Activated T-helper 1 cell treated with anti-CD3 and anti-CD28 coated beads, Interleukin-12 subunit alpha, Interleukin-12 subunit beta, Interleukin-2, Interleukin-4 antibody, amounts not matched to agents 30 ng/mL and 10 ng/mL and 1 ng/mL, durations not matched to agents 14 hours and 24 hours and 36 hours (primary cell): Measurements from ENCODE around the gene GAL3ST2. TPM values are rescaled to one million over a fixed set of nuclear protein-coding genes. Genes with fewer than 3 reads are reported as not detected.
"Not testable (repeated sequence)": the region's sequence is repeated elsewhere in the genome, so short reads cannot be mapped to it uniquely, and the experiment has no call there.

Experiments used
- DNase-seq: peaks from one replicate; pipeline ENCODE4 v3.0.0; 2021; ENCODE audit warnings: low spot score
- H3K27ac Mint-ChIP-seq: one replicate; pipeline ENCODE4 v1.8.0; 2021; ENCODE audit warnings: mild to moderate bottlenecking, mixed read lengths
- H3K27me3 Mint-ChIP-seq: one replicate; pipeline ENCODE4 v1.8.0; 2022; ENCODE audit warnings: mild to moderate bottlenecking, moderate library complexity, mixed read lengths; ENCODE audit not compliant: insufficient read depth
- H3K36me3 Mint-ChIP-seq: one replicate; pipeline ENCODE4 v1.8.0; 2021; ENCODE audit warnings: low read depth, mixed read lengths
- H3K4me1 Mint-ChIP-seq: one replicate; pipeline ENCODE4 v1.8.0; 2021; ENCODE audit warnings: low read depth, mixed read lengths
- H3K4me3 Mint-ChIP-seq: one replicate; pipeline ENCODE4 v1.8.0; 2021; ENCODE audit warnings: mild to moderate bottlenecking, moderate library complexity, mixed read lengths
- H3K9me3 Mint-ChIP-seq: one replicate; pipeline ENCODE4 v1.8.0; 2021; ENCODE audit warnings: mixed read lengths
- intact Hi-C: fragments of 100-400 bp; cut with micrococcal nuclease; formaldehyde crosslinking; loops from one replicate; pipeline ENCODE4 v1.15.1; 2024
- total RNA-seq: library from RNA; stranded (reverse); gene quantifications from 2 replicates; pipeline ENCODE4 v1.2.3, GENCODE V29; 2022

The GAL3ST2 gene
- total RNA-seq, 1 donor from 2014 or later: 0.60 TPM

GRCh38 chr2:241739177-241739576, 37.4 kb upstream of the GAL3ST2 start:
- Mint-ChIP-seq H3K4me3 (peak overlapping the region; percentile 54), H3K36me3 (peaks cover 16% of the 10 kb centered on the region), H3K27me3 (peaks cover 3% of the 10 kb centered on the region), H3K4me1 (peaks cover 24% of the 10 kb centered on the region), H3K27ac (no peak overlapping the region), H3K9me3 (no peaks in the 10 kb centered on the region)
- intact Hi-C loops: no loop called here
- DNase-seq: no peak

- Mint-ChIP-seq H3K4me3 (peak overlapping the region; percentile 54), H3K4me1 (peaks cover 24% of the 10 kb centered on the region), H3K36me3 (peaks cover 19% of the 10 kb centered on the region), H3K9me3 (no peaks in the 10 kb centered on the region), H3K27me3 (peaks cover 3% of the 10 kb centered on the region), H3K27ac (peak overlapping the region; percentile 67)
- intact Hi-C loops: no loop called here
- DNase-seq: no peak
Measured at GRCh38 chr2:241739651-241740050, 37.0 kb upstream of the GAL3ST2 start.

- Mint-ChIP-seq H3K36me3 (peaks cover 29% of the 10 kb centered on the region), H3K4me1 (peaks cover 24% of the 10 kb centered on the region), H3K4me3 (peak overlapping the region; percentile 59), H3K9me3 (no peaks in the 10 kb centered on the region), H3K27ac (no peak overlapping the region), H3K27me3 (peaks cover 3% of the 10 kb centered on the region)
- DNase-seq: no peak
- intact Hi-C loops: no loop called here
Measured at GRCh38 chr2:241741016-241741415, 35.6 kb upstream of the GAL3ST2 start.

GRCh38 chr2:241742320-241742939, 34.2 kb upstream of the GAL3ST2 start:
- intact Hi-C loops: no loop called here
- no peaks in the 10 kb centered on the region for H3K9me3 Mint-ChIP-seq
- H3K4me3 Mint-ChIP-seq: no peak overlapping the region
- no peak overlapping the region for H3K27ac Mint-ChIP-seq
- H3K27me3 Mint-ChIP-seq: no peaks in the 10 kb centered on the region
- H3K36me3 Mint-ChIP-seq: peaks cover 31% of the 10 kb centered on the region
- H3K4me1 Mint-ChIP-seq: peaks cover 19% of the 10 kb centered on the region
- DNase-seq: no peak

- H3K27ac Mint-ChIP-seq, intact Hi-C loops, H3K27me3 Mint-ChIP-seq, H3K9me3 Mint-ChIP-seq, H3K4me3 Mint-ChIP-seq, DNase-seq: not testable (repeated sequence)
- Mint-ChIP-seq H3K4me1 (peaks cover 19% of the 10 kb centered on the region), H3K36me3 (peaks cover 26% of the 10 kb centered on the region)
Measured at GRCh38 chr2:241743008-241743407, 33.6 kb upstream of the GAL3ST2 start.

- Mint-ChIP-seq H3K4me1 (peaks cover 19% of the 10 kb centered on the region), H3K27me3 (no peaks in the 10 kb centered on the region), H3K4me3 (no peak overlapping the region), H3K9me3 (no peaks in the 10 kb centered on the region), H3K36me3 (peaks cover 25% of the 10 kb centered on the region), H3K27ac (no peak overlapping the region)
- no peak for DNase-seq
- intact Hi-C loops: no loop called here
Measured at GRCh38 chr2:241743620-241744019, 33.0 kb upstream of the GAL3ST2 start.

- no peaks in the 10 kb centered on the region for H3K27me3 Mint-ChIP-seq
- no peak overlapping the region for H3K27ac Mint-ChIP-seq
- peaks cover 18% of the 10 kb centered on the region for H3K4me1 Mint-ChIP-seq
- intact Hi-C loops: no loop called here
- H3K36me3 Mint-ChIP-seq: peaks cover 23% of the 10 kb centered on the region
- no peak for DNase-seq
- no peak overlapping the region for H3K4me3 Mint-ChIP-seq
- H3K9me3 Mint-ChIP-seq: no peaks in the 10 kb centered on the region
Measured at GRCh38 chr2:241744028-241744754, 32.4 kb upstream of the GAL3ST2 start.

GRCh38 chr2:241745276-241745675, 31.3 kb upstream of the GAL3ST2 start:
- no peaks in the 10 kb centered on the region for H3K9me3 Mint-ChIP-seq
- no peak overlapping the region for H3K27ac Mint-ChIP-seq
- no peak for DNase-seq
- no peak overlapping the region for H3K4me3 Mint-ChIP-seq
- H3K4me1 Mint-ChIP-seq: peaks cover 7% of the 10 kb centered on the region
- H3K36me3 Mint-ChIP-seq: peaks cover 27% of the 10 kb centered on the region
- no peaks in the 10 kb centered on the region for H3K27me3 Mint-ChIP-seq
- intact Hi-C loops: no loop called here

GRCh38 chr2:241746084-241746483, 30.5 kb upstream of the GAL3ST2 start:
- Mint-ChIP-seq H3K4me1 (peaks cover 3% of the 10 kb centered on the region), H3K4me3 (no peak overlapping the region), H3K9me3 (no peaks in the 10 kb centered on the region), H3K27me3 (no peaks in the 10 kb centered on the region), H3K27ac (no peak overlapping the region), H3K36me3 (peaks cover 27% of the 10 kb centered on the region)
- DNase-seq: no peak
- intact Hi-C loops: no loop called here

- no peak for DNase-seq
- H3K27ac Mint-ChIP-seq: no peak overlapping the region
- no peaks in the 10 kb centered on the region for H3K27me3 Mint-ChIP-seq
- intact Hi-C loops: no loop called here
- H3K4me1 Mint-ChIP-seq: no peaks in the 10 kb centered on the region
- H3K4me3 Mint-ChIP-seq: no peak overlapping the region
- H3K9me3 Mint-ChIP-seq: no peaks in the 10 kb centered on the region
- peaks cover 22% of the 10 kb centered on the region for H3K36me3 Mint-ChIP-seq
Measured at GRCh38 chr2:241748468-241749256, 28.0 kb upstream of the GAL3ST2 start.

GRCh38 chr2:241750076-241750840, 26.4 kb upstream of the GAL3ST2 start:
- Mint-ChIP-seq H3K4me1 (no peaks in the 10 kb centered on the region), H3K27me3 (no peaks in the 10 kb centered on the region), H3K9me3 (no peaks in the 10 kb centered on the region), H3K27ac (no peak overlapping the region), H3K36me3 (peaks cover 17% of the 10 kb centered on the region), H3K4me3 (no peak overlapping the region)
- intact Hi-C loops: no loop called here
- DNase-seq: no peak

- DNase-seq: no peak
- Mint-ChIP-seq H3K27ac (no peak overlapping the region), H3K36me3 (peaks cover 8% of the 10 kb centered on the region), H3K9me3 (no peaks in the 10 kb centered on the region), H3K4me1 (no peaks in the 10 kb centered on the region), H3K4me3 (no peak overlapping the region), H3K27me3 (no peaks in the 10 kb centered on the region)
- intact Hi-C loops: no loop called here
Measured at GRCh38 chr2:241751152-241751551, 25.5 kb upstream of the GAL3ST2 start.
